HEK293T (cell line): ENCODE results near the gene MPO.

Experiments used
- CTCF ChIA-PET: fragments of 350-600 bp; formaldehyde crosslinking; extraction: SDS; loops from one replicate; lab custom pipeline; 2021; ENCODE audit warnings: antibody characterized with exemption, inconsistent platforms; lab: Yijun Ruan, JAX
- POLR2A ChIA-PET: fragments of 350-600 bp; formaldehyde crosslinking; extraction: SDS; loops from one replicate; lab custom pipeline; 2020; ENCODE audit warnings: antibody characterized with exemption, inconsistent platforms; lab: Yijun Ruan, JAX
- DNase-seq: peaks from one replicate; pipeline ENCODE4 v3.0.0; 2012; ENCODE audit warnings: mixed read lengths; ENCODE audit errors: extremely low spot score
- ARNT ChIP-seq: fragments of 450-650 bp; IDR thresholded peaks from 2 replicates; pipeline ENCODE4 v1.6.1; 2017; ENCODE audit warnings: mild to moderate bottlenecking
- BHLHE40 ChIP-seq: fragments of 450-650 bp; IDR thresholded peaks from 2 replicates; pipeline ENCODE4 v1.6.1; 2016; ENCODE audit warnings: mild to moderate bottlenecking, moderate library complexity, borderline replicate concordance
- CTBP1 ChIP-seq: fragments of 450-650 bp; IDR thresholded peaks from 2 replicates; pipeline ENCODE4 v1.6.1; 2016; ENCODE audit warnings: borderline replicate concordance
- ELF4 ChIP-seq: fragments of 450-650 bp; IDR thresholded peaks from 2 replicates; pipeline ENCODE4 v1.6.1; 2017; ENCODE audit warnings: antibody characterized with exemption
- FOXA1 ChIP-seq: fragments of 450-650 bp; IDR thresholded peaks from 2 replicates; pipeline ENCODE4 v1.6.1; 2016; ENCODE audit warnings: mild to moderate bottlenecking
- FOXK2 ChIP-seq: fragments of 450-650 bp; IDR thresholded peaks from 2 replicates; pipeline ENCODE4 v1.6.1; 2016; ENCODE audit warnings: mild to moderate bottlenecking
- FOXM1 ChIP-seq: fragments of 450-650 bp; IDR thresholded peaks from 2 replicates; pipeline ENCODE4 v1.6.1; 2017; ENCODE audit warnings: mild to moderate bottlenecking, borderline replicate concordance
- HDGF ChIP-seq: fragments of 450-650 bp; IDR thresholded peaks from 2 replicates; pipeline ENCODE4 v1.6.1; 2017; ENCODE audit warnings: antibody characterized with exemption, borderline replicate concordance
- L3MBTL2 ChIP-seq: fragments of 450-650 bp; conservative IDR thresholded peaks from 2 replicates; pipeline ENCODE4 v1.6.1; 2016; ENCODE audit warnings: mild to moderate bottlenecking
- LEF1 ChIP-seq: fragments of 450-650 bp; IDR thresholded peaks from 2 replicates; pipeline ENCODE4 v1.6.1; 2017; ENCODE audit warnings: mild to moderate bottlenecking, borderline replicate concordance
- NFRKB ChIP-seq: fragments of 450-650 bp; IDR thresholded peaks from 2 replicates; pipeline ENCODE4 v1.6.1; 2016; ENCODE audit warnings: mild to moderate bottlenecking, moderate library complexity
- SP1 ChIP-seq: fragments of 450-650 bp; IDR thresholded peaks from 2 replicates; pipeline ENCODE4 v1.6.1; 2017
- SUZ12 ChIP-seq: fragments of 450-650 bp; IDR thresholded peaks from 2 replicates; pipeline ENCODE4 v1.6.1; 2016; ENCODE audit warnings: mild to moderate bottlenecking
- TARDBP ChIP-seq: fragments of 450-650 bp; IDR thresholded peaks from 2 replicates; pipeline ENCODE4 v1.6.1; 2016
- ZNF384 ChIP-seq: fragments of 450-650 bp; IDR thresholded peaks from 2 replicates; pipeline ENCODE4 v1.6.1; 2016
- TF ChIP-seq, protein P1 (sequence below): fragments of 450-650 bp; IDR thresholded peaks from 2 replicates; pipeline ENCODE4 v1.6.1; 2016

Gene MPO

DNA sequence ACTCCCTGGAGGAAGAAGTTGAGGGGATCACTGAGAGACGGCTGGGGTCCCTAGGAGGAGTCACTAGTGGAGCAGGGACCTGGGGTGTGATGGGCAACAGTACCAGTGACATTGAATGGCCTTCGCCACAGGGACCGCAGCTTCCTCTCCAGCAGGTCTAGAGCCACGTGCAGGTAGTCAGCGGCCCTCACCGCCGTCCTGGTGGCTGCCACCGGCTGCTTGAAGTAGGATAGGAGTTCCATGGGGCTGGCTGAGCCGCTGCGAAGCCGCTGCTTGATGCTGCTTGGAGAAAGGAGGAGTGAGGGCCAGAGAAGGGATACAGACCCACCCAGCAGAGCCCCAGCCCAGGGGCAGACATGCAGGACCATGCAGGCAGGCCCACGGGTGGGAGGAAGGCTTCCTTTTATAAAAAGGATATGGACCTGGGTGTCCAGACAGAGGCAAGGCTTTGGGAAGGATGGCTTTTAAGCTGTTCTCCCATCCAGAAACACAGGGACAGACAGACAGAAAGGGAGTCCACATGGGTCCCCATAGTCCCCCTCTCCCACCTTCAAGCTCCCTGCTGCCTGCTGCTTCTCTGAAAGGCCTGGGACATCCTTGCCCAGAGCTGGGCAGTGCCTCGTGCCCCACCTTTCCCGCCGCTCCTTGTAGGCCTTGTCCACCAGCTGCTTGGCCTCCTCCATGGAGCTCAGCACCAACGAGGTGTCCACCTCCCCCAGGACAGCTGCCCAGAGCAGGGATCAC, 827 bp downstream of the MPO start:
- peak; percentile 6 for DNase-seq
- CTCF ChIA-PET, result interaction anchor here (1.0 kb wide), 1 partner anchor 137 kb away, joined by 3 read pairs; the partner anchor contains the start of gene RNF43
- TF ChIP-seq LEF1 (no peak), NFRKB (no peak), FOXK2 (no peak), FOXA1 (no peak), CTBP1 (no peak)
- POLR2A ChIA-PET, result no interaction called here

DNA sequence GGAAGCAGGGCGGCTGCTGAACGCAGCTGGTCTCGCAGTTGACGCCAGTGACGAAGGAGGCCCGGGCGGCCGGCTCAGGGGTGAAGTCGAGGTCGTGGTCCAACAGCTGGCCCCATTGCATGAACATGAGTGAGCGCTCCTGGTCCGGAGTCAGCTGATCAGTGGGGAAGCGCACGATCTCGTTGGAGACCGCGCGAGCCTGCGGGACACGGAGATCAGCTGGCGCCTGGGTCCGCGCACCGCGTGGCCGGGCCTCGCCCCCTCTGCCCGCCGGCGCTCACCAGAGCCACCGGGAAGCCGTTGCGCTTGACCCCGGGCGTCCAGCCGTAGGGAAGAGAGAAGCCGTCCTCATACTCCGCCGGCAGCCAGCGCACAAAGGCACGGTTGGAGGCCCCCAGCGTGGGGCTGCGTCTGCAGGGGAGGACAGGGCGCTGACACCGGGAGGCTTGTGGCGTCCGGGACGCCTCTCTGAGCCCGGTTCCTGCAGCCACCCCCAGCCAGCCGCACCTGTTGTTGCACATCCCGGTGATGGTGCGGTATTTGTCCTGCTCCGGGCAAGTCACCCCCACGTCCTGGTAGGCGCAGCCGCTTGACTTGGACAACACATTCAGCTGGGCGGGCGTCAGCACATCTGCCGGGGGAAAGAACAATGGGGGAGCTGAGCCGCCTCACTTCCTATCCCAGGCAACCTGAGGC, 1.6 kb downstream of the MPO start:
- DNase-seq, result peak; percentile 3
- TF ChIP-seq, protein P1, sequence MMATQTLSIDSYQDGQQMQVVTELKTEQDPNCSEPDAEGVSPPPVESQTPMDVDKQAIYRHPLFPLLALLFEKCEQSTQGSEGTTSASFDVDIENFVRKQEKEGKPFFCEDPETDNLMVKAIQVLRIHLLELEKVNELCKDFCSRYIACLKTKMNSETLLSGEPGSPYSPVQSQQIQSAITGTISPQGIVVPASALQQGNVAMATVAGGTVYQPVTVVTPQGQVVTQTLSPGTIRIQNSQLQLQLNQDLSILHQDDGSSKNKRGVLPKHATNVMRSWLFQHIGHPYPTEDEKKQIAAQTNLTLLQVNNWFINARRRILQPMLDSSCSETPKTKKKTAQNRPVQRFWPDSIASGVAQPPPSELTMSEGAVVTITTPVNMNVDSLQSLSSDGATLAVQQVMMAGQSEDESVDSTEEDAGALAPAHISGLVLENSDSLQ, result no peak
- no peak for TF ChIP-seq BHLHE40
- no peak for TF ChIP-seq FOXM1
- no peak for TF ChIP-seq FOXA1
- TF ChIP-seq NFRKB, result no peak
- no peak for TF ChIP-seq ARNT
- TF ChIP-seq ZNF384, result no peak
- no peak for TF ChIP-seq SUZ12
- TF ChIP-seq ELF4, result no peak
- TF ChIP-seq LEF1, result no peak
- ChIA-PET CTCF (no interaction called here), POLR2A (no interaction called here)

DNA sequence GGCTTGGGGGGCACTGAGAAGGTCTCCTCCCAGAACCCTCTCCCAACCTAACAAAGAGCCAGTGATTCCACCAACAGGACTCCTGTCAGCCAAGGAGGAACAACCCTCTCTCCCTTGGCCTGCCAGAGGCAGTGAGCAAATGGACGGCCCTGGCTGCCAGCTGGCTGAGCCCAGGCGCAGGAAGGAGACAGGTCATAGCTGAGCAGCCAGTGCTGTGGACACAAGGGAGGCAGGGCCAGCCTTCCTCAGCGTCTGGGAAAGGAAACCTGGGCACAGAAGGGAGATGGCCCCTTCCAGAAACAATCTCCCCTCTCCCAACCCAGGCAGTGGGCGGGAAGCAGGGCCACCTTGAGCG, 2.1 kb downstream of the MPO start:
- DNase-seq, result peak; percentile 4
- TF ChIP-seq LEF1 (no peak), ARNT (no peak), HDGF (no peak), ELF4 (no peak), FOXK2 (no peak), ZNF384 (no peak), SP1 (no peak), BHLHE40 (no peak), L3MBTL2 (no peak)
- TF ChIP-seq, protein P1, result no peak
- ChIA-PET POLR2A (no interaction called here), CTCF (no interaction called here)

DNA sequence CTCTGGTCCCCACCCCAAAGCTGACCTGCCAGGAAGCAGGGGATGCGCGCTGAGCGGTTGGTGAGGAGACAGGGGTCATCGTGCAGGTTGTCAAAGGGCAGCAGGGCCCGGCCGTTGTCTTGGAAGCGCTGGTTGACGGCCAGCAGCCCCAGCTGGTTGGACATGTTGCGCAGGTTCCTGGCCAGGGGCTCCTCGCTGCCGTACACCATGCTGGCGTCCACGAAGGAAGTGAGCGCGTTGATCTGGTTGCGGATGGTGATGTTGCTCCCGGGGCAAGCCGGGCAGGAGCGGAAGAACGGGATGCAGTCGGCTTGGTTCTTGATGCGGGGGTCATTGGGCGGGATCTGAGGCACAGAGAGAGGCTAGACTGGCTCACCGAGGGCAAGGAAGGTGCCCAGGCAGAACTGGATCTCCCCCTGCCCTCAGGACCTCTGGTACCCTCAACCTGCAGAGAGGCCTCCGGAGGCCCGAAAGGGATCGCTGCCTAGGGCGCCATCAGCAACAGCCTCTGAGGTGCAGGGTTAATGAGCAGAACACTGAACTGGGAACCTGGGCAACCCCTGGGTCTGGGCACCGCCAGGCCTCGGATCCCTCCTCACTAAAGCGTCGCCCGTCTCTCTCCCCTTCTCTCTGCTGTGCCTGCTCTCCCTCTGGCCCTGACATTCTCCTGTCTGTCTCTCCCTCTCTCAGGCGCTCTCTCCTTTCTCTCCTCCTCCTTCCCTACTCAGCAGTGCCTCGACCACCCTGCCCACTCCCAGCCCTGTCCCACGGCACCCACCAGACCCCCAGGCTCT, 2.7 kb downstream of the MPO start:
- TF ChIP-seq SUZ12 (no peak), CTBP1 (no peak), ELF4 (no peak), ZNF384 (no peak), L3MBTL2 (no peak), FOXM1 (no peak), NFRKB (no peak), FOXA1 (no peak), SP1 (no peak), BHLHE40 (no peak), ARNT (no peak), LEF1 (no peak), TARDBP (no peak), FOXK2 (no peak), HDGF (no peak)
- TF ChIP-seq, protein P1, result no peak
- ChIA-PET CTCF (interaction anchor here (0.7 kb wide), 1 partner anchor 49 kb away, joined by 3 read pairs; no protein-coding TSS in a partner anchor), POLR2A (no interaction called here)
- peak; percentile 4 for DNase-seq

DNA sequence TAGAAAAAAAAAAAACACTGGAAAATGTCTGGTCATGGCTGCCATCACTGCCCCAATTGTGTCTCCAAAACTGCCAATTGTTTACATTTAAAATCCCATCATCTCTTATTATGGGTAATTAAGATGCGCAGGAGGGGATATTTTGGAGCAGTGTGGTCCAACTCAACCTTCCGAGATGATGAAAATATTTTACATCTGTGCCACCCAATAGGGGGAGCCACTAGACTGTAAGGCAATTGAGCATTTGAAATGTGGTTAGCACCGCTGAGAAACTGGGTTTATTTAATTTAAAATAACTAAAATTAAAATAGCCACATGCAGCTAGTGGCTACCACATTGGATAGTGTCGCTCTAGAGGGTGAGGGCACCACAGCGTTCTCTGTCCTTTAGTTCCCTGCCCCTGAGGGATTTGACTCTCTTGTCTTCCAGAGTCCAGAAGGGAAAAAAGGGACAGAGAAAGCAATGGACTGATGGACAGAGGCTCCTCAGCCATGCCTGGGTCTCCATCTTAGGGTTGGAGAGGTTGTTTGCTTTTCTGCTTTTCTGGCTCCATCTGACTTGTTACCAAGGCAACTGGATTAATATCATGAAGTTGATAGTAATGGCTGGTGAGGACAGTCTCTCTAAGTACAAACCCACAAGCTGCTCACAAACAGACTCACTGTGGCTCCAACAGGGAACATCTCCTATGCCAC, 3.5 kb downstream of the MPO start:
- CTCF ChIA-PET, result interaction anchor here (0.7 kb wide), 1 partner anchor 49 kb away, joined by 3 read pairs; no protein-coding TSS in a partner anchor
- DNase-seq, result peak; percentile 49
- POLR2A ChIA-PET, result no interaction called here
- TF ChIP-seq NFRKB, result no peak
- no peak for TF ChIP-seq ZNF384
- TF ChIP-seq FOXA1, result no peak
- TF ChIP-seq ELF4, result no peak
- no peak for TF ChIP-seq HDGF
- TF ChIP-seq FOXM1, result no peak
- no peak for TF ChIP-seq SP1
- TF ChIP-seq ARNT, result no peak
- no peak for TF ChIP-seq FOXK2
- TF ChIP-seq L3MBTL2, result no peak
- TF ChIP-seq CTBP1, result no peak
- TF ChIP-seq SUZ12, result no peak
- no peak for TF ChIP-seq LEF1
- no peak for TF ChIP-seq BHLHE40
- no peak for TF ChIP-seq TARDBP
- TF ChIP-seq, protein P1, result no peak
